Left ventricle myocardium inferior (tissue), 1 donor: ENCODE data around the gene ZNF440. TPM values are rescaled to one million over a fixed set of nuclear protein-coding genes. Genes with fewer than 3 reads are reported as not detected.
A peak's percentile ranks its signal among the peaks of the same experiment; 100 is the strongest.
"Not testable (repeated sequence)": the region's sequence is repeated elsewhere in the genome, so short reads cannot be mapped to it uniquely, and the experiment has no call there.

Experiments
- DNase-seq: peaks from one replicate; pipeline ENCODE4 v3.0.0-alpha.2; 2020
- H3K27ac ChIP-seq: fragments of 200-600 bp; replicated peaks from 2 replicates; pipeline ENCODE4 v1.8.0; 2021
- H3K27me3 ChIP-seq: fragments of 200-600 bp; 2 replicates; pipeline ENCODE4 v1.8.0; 2021; ENCODE audit warnings: low read depth
- H3K36me3 ChIP-seq: fragments of 200-600 bp; 2 replicates; pipeline ENCODE4 v1.8.0; 2021
- H3K4me1 ChIP-seq: fragments of 200-600 bp; 2 replicates; pipeline ENCODE4 v1.8.0; 2021
- H3K4me3 ChIP-seq: fragments of 200-600 bp; 2 replicates; pipeline ENCODE4 v1.8.0; 2021; ENCODE audit warnings: mild to moderate bottlenecking, moderate library complexity
- H3K9me3 ChIP-seq: fragments of 200-600 bp; replicated peaks from 2 replicates; pipeline ENCODE4 v1.8.0; 2021
- CTCF ChIP-seq: fragments of 200-600 bp; IDR thresholded peaks from 2 replicates; pipeline ENCODE4 v1.8.0; 2021; ENCODE audit warnings: antibody characterized with exemption, mild to moderate bottlenecking, borderline replicate concordance
- intact Hi-C: fragments of 100-400 bp; cut with micrococcal nuclease; formaldehyde crosslinking; loops from one replicate; pipeline ENCODE4 v1.11.0; 2022
- long read RNA-seq: library from polyadenylated mRNA; unstranded; transcript quantifications from one replicate; pipeline ENCODE4 v2.0.0, GENCODE V29; 2021
- total RNA-seq: library from RNA; stranded (reverse); fragmentation: NEBNext Ultra II Directional; extraction: Animal tissue kit (Norgen Biotek cat#: 25700); gene quantifications from one replicate; pipeline ENCODE4 v1.2.1, GENCODE V29; 2021
- donor health status: DM: no; HTN: yes; CAD: no; lungs with severe emphysema.

Gene ZNF440
- 3.7 TPM for total RNA-seq
- long read RNA-seq, full-length matches to known transcripts, result 2 of 3 reads
- long read RNA-seq, partial matches to known transcripts, result 0 of 3 reads
- long read RNA-seq, other reads (novel, unspliced or antisense), result 1 of 3 reads

- no peak for TF ChIP-seq CTCF
- H3K4me3 ChIP-seq, result peak within 1 kb of the TSS; percentile 98
- H3K9me3 ChIP-seq, result no peaks in the 10 kb centered on the region
- intact Hi-C loops, result no loop called here
- peak within 1 kb of the TSS; percentile 97 for H3K27ac ChIP-seq
- peaks cover 4% of the 10 kb centered on the region for H3K36me3 ChIP-seq
- peak; percentile 97 for DNase-seq
- H3K27me3 ChIP-seq, result no peaks in the 10 kb centered on the region
- peaks cover 38% of the 10 kb centered on the region for H3K4me1 ChIP-seq
Measured at GRCh38 chr19:11814029-11814699, at the start of gene ZNF440. Gene ZNF440, plus strand, starts transcription at chr19:11814273. Its CDS starts 175 bp downstream, at chr19:11814448.

GRCh38 chr19:11766597-11767591, 47.2 kb upstream of the ZNF440 start, which contains the start of gene ZNF441:
Gene ZNF441, plus strand, starts transcription at chr19:11767000. Its CDS starts 194 bp downstream, at chr19:11767194.
- peak within 1 kb of the TSS; percentile 95 for H3K4me3 ChIP-seq
- no peaks in the 10 kb centered on the region for H3K27me3 ChIP-seq
- no peaks in the 10 kb centered on the region for H3K36me3 ChIP-seq
- no peak for TF ChIP-seq CTCF
- peaks cover 24% of the 10 kb centered on the region for H3K4me1 ChIP-seq
- intact Hi-C loops, result no loop called here
- DNase-seq, result peak; percentile 99
- H3K9me3 ChIP-seq, result peaks cover 25% of the 10 kb centered on the region
- peak within 1 kb of the TSS; percentile 92 for H3K27ac ChIP-seq

GRCh38 chr19:11767633-11768133, 46.4 kb upstream of the ZNF440 start:
- no peaks in the 10 kb centered on the region for H3K27me3 ChIP-seq
- peak; percentile 17 for DNase-seq
- TF ChIP-seq CTCF, result no peak
- peak overlapping the region; percentile 95 for H3K4me3 ChIP-seq
- intact Hi-C loops, result no loop called here
- H3K9me3 ChIP-seq, result peaks cover 33% of the 10 kb centered on the region
- H3K36me3 ChIP-seq, result peaks cover 3% of the 10 kb centered on the region
- H3K4me1 ChIP-seq, result peaks cover 24% of the 10 kb centered on the region
- peak overlapping the region; percentile 92 for H3K27ac ChIP-seq

GRCh38 chr19:11769995-11770394, 44.1 kb upstream of the ZNF440 start:
- Histone ChIP-seq H3K4me1 (peaks cover 24% of the 10 kb centered on the region), H3K36me3 (peaks cover 3% of the 10 kb centered on the region), H3K27me3 (no peaks in the 10 kb centered on the region), H3K9me3 (peaks cover 43% of the 10 kb centered on the region), H3K27ac (no peak overlapping the region), H3K4me3 (no peak overlapping the region)
- no peak for TF ChIP-seq CTCF
- intact Hi-C loops, result no loop called here
- DNase-seq, result no peak

- H3K27me3 ChIP-seq, intact Hi-C loops, DNase-seq, H3K27ac ChIP-seq, H3K4me3 ChIP-seq, H3K36me3 ChIP-seq: not testable (repeated sequence)
- peaks cover 20% of the 10 kb centered on the region for H3K4me1 ChIP-seq
- peak; percentile 23 for TF ChIP-seq CTCF
- peaks cover 57% of the 10 kb centered on the region for H3K9me3 ChIP-seq
Measured at GRCh38 chr19:11771520-11771919, 42.6 kb upstream of the ZNF440 start.

GRCh38 chr19:11776669-11777068, 37.4 kb upstream of the ZNF440 start:
- H3K36me3 ChIP-seq, result peaks cover 61% of the 10 kb centered on the region
- DNase-seq, H3K4me3 ChIP-seq, intact Hi-C loops, H3K27me3 ChIP-seq, H3K27ac ChIP-seq, H3K4me1 ChIP-seq: not testable (repeated sequence)
- H3K9me3 ChIP-seq, result peaks cover 90% of the 10 kb centered on the region
